SIG-M5 treated with dmso at 0.1 percent for 504 hours (cell line): Measurements from ENCODE around the gene NAA10.

Experiments
- DNase-seq: peaks from one replicate; lab custom pipeline; 2025; ENCODE audit not compliant: unreplicated experiment; lab: John Stamatoyannopoulos, UW

The NAA10 gene

DNA sequence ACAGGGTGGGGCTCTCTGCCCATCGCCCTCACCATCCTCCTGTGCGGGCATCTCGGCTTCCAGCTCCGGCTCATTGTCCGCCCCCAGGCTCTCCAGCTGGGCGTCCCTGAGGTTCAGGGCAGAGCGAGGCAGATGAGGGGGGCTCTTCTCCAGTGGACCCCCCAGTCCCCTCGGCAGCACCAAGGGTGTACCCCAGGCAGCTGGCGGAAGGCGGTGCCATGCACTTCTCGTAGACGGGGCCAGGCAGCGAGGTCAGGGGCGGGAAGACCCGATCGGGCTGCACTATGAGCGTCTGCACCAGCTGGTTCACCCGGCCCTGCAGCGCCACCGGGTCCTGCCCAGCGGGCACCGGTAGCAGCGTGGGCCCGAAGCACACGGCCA, 24.9 kb downstream of the NAA10 start:
- no peak for DNase-seq

DNA sequence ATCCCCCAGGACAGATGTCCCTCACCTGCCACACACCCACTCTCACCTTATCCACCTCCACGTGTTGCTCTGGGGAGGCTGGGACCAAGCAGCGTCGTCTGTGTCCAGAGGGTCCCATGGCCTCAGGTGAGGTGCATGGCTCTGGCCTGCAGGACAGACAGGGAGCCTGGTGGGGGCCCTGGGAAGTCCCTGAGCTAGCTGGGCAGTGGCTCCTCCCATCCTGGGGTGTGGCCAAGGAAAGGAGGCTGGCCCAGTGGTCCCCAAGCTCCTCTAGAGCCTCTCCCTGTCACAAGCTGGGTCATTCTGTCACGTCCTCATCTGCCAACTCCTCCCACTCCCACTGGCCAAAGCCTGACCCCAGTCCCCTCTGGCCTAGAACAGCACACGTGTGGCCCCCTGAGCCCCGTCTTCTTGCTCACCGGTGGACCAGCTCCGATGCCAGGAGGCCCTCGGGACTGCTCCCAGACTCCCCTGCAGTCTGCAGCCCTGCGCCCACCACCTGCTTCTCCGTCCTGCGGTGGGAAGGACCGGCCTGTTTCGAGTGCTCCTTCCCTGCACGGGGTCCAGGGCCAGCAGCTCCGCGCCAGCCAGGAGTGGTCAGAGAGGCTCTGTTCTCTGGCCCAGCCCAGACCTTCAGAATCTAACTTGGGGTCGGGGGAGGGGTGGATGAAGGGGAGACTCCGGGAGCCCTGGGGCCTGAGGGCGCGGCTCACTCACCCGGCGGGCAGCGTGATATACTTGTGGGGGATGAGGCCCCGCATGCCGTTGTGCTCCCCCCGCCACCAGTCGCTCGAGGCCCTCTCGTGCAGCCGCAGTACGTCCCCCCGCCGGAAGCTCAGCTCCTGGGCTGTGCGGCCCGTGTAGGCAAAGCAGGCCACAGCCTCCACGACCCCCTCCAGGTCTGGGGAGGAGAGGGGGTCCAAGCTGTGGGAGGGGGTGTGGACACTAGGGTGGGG, 25.5 kb downstream of the NAA10 start:
- no peak for DNase-seq

DNA sequence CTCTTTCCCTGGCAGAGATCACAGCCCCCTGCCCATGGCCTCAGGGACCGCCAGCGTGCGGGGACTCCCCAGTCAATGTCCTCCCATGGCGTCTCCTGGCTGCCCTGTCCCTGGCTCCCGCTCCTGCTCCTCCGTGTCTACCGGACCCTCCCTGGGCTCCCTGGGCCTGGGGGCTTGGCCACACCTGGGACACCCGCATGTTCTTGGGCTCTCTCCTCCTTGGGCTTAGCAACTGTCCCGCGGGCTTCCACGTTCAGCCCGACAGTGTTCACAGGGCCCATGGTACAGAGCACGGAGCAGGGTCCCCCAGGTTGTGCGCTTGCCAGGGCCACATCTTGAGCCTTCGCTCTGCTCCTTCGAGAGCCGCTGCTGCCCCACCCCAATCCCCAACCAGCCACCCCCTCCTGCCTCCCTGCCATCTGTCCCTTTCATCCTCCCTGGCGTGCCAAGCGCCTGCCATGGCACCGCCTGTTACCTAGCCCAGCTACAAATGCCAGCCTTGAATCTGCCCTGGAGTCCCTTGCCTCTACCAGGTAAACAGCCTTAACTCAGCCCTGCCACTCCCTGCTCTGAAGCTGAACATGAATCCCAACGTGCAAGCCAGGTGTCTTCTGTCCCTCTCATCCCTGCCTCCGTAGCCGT, 26.5 kb downstream of the NAA10 start:
- no peak for DNase-seq

DNA sequence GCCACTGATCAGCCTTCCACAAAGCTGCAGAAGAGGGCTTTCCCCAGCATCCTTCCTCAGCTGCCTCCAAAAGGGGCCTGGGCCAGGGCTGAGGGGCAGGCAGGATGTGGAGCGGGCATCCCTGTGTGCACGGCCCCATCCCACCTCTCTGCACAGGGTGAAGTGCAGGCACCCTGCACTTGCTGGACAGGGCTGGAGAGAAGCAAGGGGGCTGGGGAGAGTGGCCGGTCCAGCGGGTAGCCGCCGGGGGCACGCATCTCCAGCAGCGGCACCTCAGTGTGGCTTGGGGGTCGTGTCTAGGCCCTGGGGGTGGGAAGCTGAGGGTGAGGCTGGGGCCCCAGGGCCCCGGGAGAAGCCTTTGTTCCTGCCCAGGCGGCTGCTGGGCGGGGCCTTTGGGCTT, 27.4 kb downstream of the NAA10 start:
- DNase-seq, result no peak

DNA sequence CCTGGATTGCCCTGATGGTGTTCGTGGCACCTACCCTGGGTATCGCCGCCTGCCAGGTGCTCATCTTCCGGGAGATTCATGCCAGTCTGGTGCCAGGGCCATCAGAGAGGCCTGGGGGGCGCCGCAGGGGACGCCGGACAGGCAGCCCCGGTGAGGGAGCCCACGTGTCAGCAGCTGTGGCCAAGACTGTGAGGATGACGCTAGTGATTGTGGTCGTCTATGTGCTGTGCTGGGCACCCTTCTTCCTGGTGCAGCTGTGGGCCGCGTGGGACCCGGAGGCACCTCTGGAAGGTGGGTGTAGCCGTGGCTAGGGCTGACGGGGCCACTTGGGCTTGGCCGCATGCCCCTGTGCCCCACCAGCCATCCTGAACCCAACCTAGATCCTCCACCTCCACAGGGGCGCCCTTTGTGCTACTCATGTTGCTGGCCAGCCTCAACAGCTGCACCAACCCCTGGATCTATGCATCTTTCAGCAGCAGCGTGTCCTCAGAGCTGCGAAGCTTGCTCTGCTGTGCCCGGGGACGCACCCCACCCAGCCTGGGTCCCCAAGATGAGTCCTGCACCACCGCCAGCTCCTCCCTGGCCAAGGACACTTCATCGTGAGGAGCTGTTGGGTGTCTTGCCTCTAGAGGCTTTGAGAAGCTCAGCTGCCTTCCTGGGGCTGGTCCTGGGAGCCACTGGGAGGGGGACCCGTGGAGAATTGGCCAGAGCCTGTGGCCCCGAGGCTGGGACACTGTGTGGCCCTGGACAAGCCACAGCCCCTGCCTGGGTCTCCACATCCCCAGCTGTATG, 28.5 kb downstream of the NAA10 start:
- no peak for DNase-seq

DNA sequence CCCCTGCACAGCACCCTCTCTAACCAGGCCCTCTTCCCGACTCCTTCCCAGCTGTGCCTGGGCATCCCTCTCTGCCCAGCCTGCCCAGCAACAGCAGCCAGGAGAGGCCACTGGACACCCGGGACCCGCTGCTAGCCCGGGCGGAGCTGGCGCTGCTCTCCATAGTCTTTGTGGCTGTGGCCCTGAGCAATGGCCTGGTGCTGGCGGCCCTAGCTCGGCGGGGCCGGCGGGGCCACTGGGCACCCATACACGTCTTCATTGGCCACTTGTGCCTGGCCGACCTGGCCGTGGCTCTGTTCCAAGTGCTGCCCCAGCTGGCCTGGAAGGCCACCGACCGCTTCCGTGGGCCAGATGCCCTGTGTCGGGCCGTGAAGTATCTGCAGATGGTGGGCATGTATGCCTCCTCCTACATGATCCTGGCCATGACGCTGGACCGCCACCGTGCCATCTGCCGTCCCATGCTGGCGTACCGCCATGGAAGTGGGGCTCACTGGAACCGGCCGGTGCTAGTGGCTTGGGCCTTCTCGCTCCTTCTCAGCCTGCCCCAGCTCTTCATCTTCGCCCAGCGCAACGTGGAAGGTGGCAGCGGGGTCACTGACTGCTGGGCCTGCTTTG, 29.2 kb downstream of the NAA10 start:
- no peak for DNase-seq

DNA sequence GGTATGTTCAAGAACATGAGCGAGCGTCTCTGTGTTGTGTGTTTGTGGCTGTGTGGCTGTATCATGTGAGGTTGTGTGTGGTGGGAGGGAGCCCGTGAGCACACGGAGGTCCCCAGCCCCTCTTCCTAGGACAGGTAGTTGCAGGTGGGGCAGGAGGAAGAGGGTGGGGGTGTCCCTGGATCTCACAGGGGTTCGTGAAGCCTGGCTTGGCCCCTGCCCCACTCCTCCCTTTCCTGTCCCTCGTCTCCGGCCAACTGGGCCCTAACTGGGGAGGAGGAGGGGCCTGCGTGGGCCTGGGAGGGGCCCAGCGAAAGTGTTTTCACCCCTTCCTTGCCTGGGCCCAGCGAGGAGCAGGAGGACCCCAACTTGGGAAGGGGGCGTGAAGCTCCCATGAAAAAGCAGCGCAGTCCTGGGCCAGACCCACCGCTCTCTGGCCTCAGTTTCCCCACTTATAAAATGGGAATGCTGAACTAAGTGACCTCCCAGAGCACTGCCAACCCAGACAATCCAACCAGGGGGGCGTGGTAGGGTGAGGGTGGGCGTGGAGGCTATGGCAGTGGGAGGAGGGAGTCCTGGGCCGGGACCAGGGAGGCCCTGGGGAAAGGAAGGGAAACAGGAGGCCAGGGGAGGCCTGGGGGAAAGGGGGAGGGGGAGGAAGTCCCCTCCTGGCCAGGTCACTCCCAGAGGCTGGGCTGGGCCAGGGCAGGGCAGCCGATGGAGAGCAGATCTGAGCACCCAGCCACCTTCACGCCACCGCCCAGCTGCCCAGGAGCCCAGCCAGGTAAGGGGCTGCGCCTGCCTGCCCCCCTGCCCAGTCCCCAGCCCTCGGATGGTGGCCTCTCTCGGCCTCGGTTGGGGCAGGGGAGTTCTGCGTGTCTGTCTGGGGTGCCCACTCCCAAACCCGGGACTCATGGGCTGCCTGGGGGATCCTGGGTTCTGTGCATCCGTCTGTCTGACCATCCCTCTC, 30.6 kb downstream of the NAA10 start, which contains the start of gene AVPR2:
Gene AVPR2, plus strand, starts transcription at position 683 of the 967 bp plus-strand sequence. CDS start 473 bp downstream, outside the sequence.
- no peak for DNase-seq

DNA sequence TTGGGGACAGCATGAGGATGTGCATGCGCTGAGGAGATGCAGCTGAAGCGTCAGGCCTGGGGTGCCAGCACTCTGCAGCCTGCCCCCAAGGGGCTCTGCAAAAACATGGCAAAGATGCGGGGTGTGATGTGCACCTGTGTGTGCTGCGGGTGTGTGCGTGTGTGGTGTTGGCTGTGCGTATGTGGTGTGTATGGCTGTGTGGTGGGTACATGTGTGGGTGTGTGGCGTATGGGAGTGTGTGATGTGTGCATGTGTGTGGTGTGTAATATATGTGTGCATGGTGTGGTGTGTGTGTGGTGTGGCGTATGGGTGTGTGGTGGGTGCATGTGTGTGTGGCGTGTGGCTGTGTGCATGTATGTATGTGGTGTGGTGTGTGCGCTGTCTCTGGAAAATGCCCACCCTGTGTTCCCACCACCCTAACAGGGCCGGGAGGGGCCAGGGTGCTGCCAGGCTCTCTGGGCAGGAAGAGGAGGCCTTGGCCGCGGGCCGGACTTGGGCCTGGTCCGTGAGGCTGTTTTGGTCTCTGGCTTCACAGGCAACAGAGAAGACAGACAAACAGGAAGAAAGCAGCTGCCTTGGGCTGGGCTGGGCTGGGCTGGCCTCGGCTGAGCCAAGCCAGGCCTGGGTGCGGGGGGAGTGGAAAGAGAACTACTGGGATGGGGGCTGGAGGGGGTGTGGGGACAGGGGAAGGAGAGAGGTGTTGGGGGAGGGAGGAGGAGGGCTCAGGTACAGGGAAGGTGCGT, 31.4 kb downstream of the NAA10 start:
- no peak for DNase-seq

DNA sequence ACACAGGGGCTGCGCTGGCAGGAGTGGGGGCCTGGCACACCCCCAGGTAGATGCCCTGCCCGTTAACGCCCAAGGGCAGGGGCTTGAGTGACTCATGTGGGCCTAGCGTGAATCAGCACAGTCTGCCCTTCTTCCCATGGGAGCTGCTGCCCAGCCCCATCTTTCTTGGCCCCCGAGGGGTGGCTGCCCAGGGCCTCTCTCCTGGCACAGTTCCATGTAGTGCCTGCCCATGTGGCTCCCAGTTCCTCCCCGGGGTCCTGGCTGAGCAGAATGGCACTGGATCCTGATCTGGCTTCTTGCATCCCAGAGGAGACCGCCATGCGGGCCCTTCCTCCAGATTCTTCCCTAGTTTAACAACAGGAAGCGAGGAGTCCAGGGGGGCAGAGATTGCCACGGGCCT, 32.5 kb downstream of the NAA10 start:
- no peak for DNase-seq

DNA sequence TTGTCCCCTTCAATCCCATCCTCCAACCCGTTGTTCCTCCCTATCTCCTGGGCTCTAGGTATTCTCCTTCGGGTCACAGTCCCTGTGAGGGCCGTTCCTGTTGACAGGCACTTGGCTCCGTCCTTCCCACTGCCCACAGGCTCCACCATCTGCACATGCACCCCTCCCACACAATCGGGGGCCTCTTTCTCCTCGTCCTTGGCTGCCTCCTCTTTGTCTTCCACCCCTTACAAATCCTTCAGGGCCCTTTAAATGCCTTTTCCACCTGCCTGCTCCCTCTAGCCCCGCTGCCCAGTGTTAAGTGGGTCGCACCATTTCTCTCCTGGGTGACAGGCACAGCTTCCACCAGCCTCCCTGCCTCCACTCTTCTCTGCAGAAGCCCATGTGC, 33.1 kb downstream of the NAA10 start:
- DNase-seq, result no peak

DNA sequence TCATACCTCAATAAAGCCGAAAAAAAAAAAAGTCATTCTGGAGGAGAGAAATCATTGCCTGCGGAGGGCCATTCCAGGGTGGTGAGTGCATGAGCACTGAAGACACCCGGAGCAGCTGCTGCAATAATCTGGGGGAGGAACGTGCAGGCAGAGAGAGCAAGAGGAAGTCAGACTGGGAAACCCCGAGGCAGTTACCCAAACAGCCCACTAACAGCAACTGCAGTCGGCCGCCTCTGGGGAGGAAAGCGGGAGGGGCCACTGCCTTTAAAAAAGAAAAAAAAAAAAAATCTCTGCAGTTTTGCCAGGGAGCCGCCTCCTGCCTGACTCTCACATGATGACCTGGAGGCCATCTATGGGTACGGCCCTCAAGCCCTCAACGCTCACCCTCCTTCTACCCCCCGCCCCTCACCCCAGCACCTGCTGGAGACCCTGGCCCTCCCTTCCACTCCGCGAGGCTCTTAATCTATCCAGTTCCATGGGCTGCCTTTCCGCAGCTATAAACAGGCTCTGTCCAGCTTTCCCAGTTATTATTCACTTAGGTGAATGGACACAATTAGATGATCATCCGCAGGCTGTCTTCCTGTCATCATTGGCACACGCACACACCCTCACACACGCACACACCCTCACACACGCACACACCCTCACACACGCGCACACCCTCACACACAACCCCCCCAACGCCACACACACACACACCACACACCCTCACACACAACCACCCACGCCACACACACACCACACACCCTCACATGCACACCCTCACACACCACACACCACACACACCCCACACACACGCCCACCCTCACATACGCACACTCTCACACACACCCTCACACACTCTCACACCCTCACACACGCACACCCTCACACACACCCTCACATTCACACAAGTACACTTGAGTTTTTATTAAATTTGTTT, 33.7 kb downstream of the NAA10 start:
- peak; percentile 89 for DNase-seq

DNA sequence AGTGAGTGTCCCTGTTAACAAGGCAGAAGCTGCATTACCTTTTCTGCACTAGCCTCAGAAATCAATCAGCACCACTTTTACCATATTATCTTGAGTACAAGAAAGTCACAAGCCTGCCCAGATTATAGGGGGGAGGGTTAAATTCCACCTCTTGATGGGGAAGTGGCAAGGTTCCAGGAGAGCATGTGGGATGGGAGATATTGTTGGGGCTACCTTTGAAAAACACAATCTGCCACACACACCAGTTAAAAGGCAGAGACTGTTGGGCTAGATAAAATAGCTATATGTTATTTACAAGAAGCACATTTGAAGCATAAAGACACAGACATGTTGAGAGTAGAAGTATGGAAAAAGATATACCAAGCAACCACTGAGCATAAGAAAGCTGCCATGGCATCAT, 36.9 kb downstream of the NAA10 start:
- no peak for DNase-seq

DNA sequence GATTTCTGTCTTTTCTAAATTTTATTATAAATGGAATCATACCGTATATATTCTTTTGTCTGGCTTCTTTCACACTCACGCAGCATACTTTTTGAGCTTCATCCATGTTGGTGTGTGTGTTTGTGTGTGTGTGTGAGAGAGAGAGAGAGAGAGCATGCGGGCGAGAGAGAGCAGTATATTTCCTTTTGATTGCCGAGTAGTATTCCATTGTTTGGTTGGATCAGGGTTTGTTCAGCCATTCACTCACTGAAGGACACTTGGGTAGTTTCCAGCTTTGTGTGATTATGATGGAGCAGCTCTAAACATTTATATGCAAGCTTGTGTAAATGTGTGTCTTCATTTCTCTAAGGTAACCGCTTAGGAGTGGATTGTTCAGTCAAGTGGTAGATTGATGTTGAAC, 45.7 kb downstream of the NAA10 start:
- no peak for DNase-seq

DNA sequence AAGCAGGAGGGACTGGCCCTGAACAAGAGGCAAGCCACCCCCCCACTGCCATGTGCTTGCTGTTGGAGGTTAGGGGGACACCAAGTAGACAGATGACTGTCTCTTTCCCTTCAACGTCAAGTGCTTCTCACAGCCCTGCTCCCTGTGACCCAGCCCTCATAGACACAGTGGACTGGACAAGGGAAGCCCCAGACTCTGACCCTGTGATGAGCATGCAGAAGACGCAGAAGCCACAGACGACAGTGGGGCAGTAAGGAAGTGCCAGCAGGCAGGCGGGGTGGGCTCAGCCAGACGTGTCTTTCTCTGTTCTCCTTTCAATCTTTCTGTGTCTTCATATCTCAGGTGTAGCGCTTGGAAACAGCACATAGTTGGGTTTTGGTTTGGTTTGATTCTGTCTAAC, 46.5 kb downstream of the NAA10 start:
- no peak for DNase-seq

DNA sequence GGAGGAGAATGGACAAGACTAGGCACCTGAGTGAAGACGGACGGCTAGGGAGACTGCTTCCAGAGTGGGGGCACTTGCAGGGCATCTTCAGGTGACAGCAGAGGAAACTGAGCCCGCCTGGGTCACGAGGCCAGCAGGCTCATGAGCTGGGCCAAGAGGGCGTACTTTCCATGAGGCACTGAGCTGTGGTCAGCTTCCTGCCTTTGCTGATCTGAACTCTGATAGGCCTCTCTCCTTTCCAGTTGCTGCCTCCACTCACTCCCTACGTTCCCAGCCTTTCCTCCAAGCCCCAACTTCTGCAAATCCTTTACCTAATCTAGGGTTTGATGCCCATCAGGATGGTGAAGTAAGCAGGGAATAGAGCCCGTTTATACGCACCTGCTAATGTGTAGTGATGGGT, 47.5 kb downstream of the NAA10 start:
- no peak for DNase-seq

DNA sequence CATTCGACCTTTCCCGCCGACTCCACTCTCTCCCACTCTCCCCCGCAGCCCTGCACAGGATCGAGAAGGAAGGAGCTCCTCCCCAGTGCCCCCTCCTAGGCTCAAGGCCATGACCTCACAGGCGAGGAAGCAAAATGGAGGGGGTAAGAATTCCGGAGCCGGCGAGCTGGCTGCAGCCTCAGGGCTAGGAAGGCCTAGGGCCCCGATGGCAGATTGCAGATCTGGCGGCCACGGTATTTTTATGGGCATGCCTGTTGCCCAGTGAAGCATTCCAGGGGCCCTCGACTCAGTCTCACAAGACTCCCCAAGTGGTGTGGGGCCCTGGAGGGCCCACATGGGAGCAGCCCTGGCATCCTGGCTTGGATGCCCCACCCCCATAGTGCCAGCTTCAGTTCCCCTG, 47.9 kb downstream of the NAA10 start:
- DNase-seq, result no peak

DNA sequence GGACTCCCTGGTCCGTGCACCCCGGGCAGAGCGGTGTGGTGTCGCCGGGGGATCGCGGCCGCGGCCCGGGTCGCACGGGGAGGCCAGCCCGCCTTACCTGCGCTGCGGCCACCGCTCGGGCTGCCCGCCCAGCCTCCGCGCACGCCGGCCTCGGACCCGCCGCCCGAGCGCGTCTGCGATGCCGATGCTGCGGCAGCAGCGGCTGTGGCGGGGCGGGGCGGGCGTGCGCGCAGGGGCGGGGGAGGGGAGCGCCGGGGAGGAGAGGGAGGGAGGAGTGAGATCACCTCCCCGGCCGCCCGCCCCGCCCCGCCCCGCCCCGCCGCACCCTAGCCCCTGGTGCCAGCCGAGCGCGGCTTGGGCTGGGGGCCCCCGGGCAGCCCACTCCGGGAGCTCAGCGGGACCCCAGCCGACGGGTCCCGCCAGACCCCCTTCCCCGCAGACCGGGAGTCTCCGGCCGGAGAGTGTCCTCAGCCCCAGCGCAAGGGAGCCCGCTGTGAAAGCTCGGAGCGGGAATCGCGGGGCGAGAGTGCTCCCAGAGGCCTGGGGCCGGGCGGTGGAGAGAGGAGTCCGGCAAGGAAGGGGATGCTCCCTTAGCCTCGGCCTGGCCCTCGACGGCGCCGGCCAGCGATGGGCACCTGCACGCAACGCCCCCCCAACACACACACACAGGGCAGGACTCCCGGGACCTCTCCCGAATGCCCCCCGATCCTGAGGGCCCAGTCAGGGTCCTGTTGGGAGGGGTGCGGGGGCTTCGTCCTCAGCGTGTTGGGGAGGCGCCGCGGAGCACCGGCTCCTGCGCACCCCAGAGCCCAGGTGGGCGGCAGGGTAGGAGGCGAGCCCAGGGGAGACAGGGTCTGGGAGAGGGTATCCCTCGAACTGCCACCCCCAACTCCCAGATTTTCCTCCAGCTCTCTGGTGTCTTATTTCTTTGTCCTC, 48.6 kb downstream of the NAA10 start, which contains the start of gene L1CAM:
Gene L1CAM, minus strand, starts transcription at position 206 of the 936 bp plus-strand sequence. CDS start 10,337 bp downstream, outside the sequence.
- no peak for DNase-seq
